Measurements from ENCODE around the gene DDR2. TPM values are rescaled to one million over a fixed set of nuclear protein-coding genes. Genes with fewer than 3 reads are reported as not detected.

The DDR2 gene
- total and polyA plus RNA-seq, 12 donors: 15.1 to 349 (median 233) TPM

DNA sequence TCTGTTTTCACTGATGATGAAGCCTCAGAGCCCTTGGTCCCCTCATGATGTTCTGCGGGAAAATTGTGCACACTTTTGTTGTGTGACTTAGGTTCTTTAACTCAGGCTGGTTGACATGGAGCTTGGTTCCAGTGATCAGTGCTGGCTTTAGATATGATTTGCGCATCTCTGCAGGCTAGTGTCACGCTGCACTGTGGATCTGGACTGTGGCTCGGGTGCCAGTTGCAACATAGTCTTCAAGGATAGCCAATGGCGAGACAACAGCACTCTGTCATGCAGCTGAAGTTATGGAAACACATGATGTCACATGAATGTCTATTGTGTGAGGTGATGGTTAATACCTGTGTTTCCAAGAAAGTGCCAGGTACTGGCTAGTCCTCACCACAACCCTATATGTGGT, 56.7 kb downstream of the DDR2 start:
- Histone ChIP-seq H3K27me3 (no peaks in the 10 kb centered on the region), H3K27ac (peak overlapping the region; percentile 28 to 93 (median 73)), H3K4me3 (no peak overlapping the region), H3K4me1 (replicated peaks in 1 of 2) (peaks cover 38 to 49% of the 10 kb centered on the region in 2 donors), H3K36me3 (replicated peaks in 1 of 2) (no peaks in the 10 kb centered on the region), H3K9me3 (replicated peaks in 1 of 3) (no peaks in the 10 kb centered on the region)
- WGBS, 4 donors: 75 to 84% (median 80%) methylated on average over 5 of the region's 5 CpGs
- intact Hi-C loops (cut with DNase I): no loop called here
- TF ChIP-seq POLR2A (IDR thresholded peaks at IDR 0.05): no peak
- TF ChIP-seq, protein P1, sequence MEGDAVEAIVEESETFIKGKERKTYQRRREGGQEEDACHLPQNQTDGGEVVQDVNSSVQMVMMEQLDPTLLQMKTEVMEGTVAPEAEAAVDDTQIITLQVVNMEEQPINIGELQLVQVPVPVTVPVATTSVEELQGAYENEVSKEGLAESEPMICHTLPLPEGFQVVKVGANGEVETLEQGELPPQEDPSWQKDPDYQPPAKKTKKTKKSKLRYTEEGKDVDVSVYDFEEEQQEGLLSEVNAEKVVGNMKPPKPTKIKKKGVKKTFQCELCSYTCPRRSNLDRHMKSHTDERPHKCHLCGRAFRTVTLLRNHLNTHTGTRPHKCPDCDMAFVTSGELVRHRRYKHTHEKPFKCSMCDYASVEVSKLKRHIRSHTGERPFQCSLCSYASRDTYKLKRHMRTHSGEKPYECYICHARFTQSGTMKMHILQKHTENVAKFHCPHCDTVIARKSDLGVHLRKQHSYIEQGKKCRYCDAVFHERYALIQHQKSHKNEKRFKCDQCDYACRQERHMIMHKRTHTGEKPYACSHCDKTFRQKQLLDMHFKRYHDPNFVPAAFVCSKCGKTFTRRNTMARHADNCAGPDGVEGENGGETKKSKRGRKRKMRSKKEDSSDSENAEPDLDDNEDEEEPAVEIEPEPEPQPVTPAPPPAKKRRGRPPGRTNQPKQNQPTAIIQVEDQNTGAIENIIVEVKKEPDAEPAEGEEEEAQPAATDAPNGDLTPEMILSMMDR (IDR thresholded peaks at IDR 0.05): no peak
- DNase-seq: peak in 5 of 7 donors; percentile 37 to 72 (median 63)

DNA sequence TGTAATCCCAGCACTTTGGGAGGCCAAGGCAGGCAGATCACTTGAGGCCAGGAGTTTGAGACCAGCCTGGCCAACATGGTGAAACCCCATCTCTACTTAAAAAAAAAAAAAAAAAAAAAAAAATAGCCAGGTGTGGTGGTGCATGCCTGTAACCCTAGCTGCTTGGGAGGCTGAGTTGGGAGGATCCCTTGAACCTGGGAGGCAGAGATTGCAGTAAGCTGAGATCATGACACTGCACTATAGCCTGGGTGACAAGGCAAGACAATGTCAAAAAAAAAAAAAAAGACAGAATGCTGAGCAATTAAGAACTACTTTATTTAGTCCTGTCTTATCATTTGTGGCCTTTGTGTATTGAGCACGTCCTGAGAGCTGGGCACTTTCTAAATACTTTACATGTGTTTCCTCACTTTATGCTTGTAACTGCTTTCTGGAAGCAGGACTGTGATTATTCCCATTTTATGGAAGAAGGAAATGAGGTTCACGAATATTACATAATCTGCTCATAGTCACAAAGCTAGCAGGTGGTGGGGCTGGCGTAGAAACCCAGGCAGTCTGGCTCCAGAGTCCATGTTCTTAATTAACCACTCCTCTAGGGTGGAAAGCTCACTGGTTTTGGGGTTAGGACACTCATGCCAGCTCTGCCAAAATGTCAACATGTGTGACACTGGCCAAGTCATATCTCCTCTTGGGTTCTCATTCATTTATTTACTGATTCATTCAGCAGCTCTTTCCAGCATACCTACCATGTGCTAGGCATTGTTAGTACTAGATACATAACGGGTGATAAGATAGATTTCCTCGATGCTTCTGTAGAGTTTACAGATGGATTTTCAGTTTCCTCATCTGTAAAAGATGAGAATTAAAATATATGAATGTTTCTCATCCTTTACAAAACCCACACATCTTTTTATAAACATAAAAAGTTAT, 57.7 kb downstream of the DDR2 start:
- Histone ChIP-seq H3K27ac (peak overlapping the region; percentile 60 to 93 (median 83)), H3K27me3 (no peaks in the 10 kb centered on the region), H3K4me3 (no peak overlapping the region), H3K9me3 (replicated peaks in 1 of 3) (no peaks in the 10 kb centered on the region), H3K36me3 (replicated peaks in 1 of 2) (no peaks in the 10 kb centered on the region), H3K4me1 (replicated peaks in 1 of 2) (peaks cover 38 to 49% of the 10 kb centered on the region in 2 donors)
- WGBS, 4 donors: 60 to 67% (median 62%) methylated on average over 5 of the region's 5 CpGs
- intact Hi-C loops (cut with DNase I): no loop called here
- DNase-seq: no peak
- TF ChIP-seq, protein P1 (IDR thresholded peaks at IDR 0.05): no peak

DNA sequence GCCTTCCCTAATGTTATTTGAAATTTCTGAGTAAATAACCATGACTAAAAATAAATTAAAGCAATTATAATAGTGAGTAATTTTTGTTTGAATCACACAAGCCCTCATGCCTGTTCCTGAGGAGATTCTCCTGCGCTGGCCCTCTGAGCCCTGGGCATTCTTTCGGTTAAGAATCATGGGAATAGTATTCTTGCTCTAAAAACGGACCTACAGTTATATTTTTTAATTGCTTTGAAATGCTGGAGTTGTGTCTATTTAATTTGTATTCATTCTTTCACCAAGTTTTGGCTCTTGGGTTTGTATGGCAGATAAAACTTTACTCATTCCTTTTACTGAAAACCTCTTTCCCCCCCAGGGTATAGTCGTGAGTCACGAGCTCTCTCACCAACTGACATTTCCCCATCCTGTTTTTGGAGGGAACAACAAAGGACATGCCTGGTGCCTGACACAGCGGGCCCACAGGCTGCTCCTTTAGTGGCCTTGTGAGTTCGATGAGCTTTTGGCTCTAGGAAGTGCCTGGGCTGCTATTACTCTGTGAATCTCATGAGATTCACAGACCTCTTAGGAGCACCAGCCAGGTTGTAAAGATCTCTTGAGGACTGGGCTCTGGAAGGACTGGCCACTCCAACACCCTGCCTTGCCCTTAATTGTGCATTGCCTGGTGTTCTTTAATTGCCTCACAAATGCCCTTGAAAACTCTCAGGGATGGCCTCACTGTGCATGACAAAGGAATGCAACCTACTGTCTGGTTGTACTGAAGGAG, 58.6 kb downstream of the DDR2 start:
- Histone ChIP-seq H3K27ac (peak overlapping the region; percentile 60 to 93 (median 83)), H3K4me3 (no peak overlapping the region), H3K36me3 (replicated peaks in 1 of 2) (no peaks in the 10 kb centered on the region), H3K27me3 (no peaks in the 10 kb centered on the region), H3K9me3 (replicated peaks in 1 of 3) (no peaks in the 10 kb centered on the region), H3K4me1 (replicated peaks in 1 of 2) (peaks cover 44 to 54% of the 10 kb centered on the region in 2 donors)
- intact Hi-C loops (cut with DNase I): no loop called here
- peak; percentile 64 to 92 (median 91) for DNase-seq
- WGBS, 4 donors: 17 to 26% (median 23%) methylated on average over 7 of the region's 7 CpGs
- TF ChIP-seq, protein P1 (IDR thresholded peaks at IDR 0.05): no peak
- peak in 1 of 2 donors; percentile 51 for TF ChIP-seq POLR2A (IDR thresholded peaks at IDR 0.05)

DNA sequence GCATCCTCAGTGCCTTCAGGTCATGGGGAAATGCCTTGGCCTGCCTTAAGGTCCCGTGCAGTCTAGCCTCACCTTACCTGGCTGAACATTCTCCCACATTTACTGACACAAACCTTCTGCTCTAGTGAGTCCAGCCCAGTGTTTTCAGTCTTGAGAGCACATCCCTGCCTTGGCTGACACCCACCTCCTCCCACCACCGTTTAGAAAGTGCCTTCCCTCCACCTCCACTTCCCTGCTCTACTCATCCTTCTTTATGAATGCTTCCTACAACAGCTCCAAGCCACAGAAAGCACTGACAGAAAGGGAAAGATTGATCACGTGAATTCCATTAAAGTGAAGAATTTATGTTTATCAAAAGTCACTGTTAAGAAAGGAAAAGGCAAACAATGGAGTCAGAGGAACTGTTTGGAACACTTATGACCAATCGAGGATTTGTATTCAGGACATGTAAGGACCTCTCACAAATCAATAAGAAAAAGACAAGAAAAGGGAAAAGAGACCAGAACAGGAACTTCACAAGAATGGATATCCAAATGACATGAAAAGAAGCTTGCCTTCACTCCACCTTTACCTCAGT, 59.8 kb downstream of the DDR2 start:
- WGBS, 4 donors: 56 to 60% (median 58%) methylated on average over 3 to 4 of the region's 4 CpGs

More for the DNA sequence above, 59.8 kb downstream of the DDR2 start:
- Histone ChIP-seq H3K27ac (peak overlapping the region in 4 of 5 donors; percentile 60 to 93 (median 78)), H3K4me3 (no peak overlapping the region), H3K27me3 (no peaks in the 10 kb centered on the region), H3K4me1 (replicated peaks in 1 of 2) (peaks cover 54 to 66% of the 10 kb centered on the region in 2 donors), H3K9me3 (replicated peaks in 1 of 3) (no peaks in the 10 kb centered on the region), H3K36me3 (replicated peaks in 1 of 2) (no peaks in the 10 kb centered on the region)
- intact Hi-C loops (cut with DNase I): no loop called here
- no peak for DNase-seq
- TF ChIP-seq, protein P1 (IDR thresholded peaks at IDR 0.05): no peak
- no peak for TF ChIP-seq POLR2A (IDR thresholded peaks at IDR 0.05)
